SU-DHL-6 (cell line): ENCODE results near the gene RHOV.

ENCODE experiments used
- H2AFZ ChIP-seq: fragments of 200-600 bp; sonication (generic); 2 replicates; pipeline ENCODE4 v1.6.1; 2014; ENCODE audit warnings: low read depth, mild to moderate bottlenecking, moderate library complexity, mixed read lengths, antibody characterized with exemption, low read length; ENCODE audit not compliant: severe bottlenecking
- H3F3A ChIP-seq: fragments of 200-600 bp; shearing (Covaris generic); 2 replicates; pipeline ENCODE4 v1.6.0; 2016; ENCODE audit warnings: antibody characterized with exemption, mild to moderate bottlenecking; ENCODE audit not compliant: insufficient read depth
- H3K27ac ChIP-seq: fragments of 200-600 bp; sonication (generic); 2 replicates; pipeline ENCODE4 v1.5.1; 2016; ENCODE audit warnings: low read depth, mild to moderate bottlenecking, low read length, moderate library complexity, mixed read lengths
- H3K27me3 ChIP-seq: fragments of 200-600 bp; sonication (generic), shearing (Covaris generic); 2 replicates; pipeline ENCODE4 v1.6.0; 2014; ENCODE audit warnings: mild to moderate bottlenecking, low read length
- H3K36me3 ChIP-seq: fragments of 200-600 bp; sonication (generic); 2 replicates; pipeline ENCODE4 v1.6.1; 2014; ENCODE audit warnings: mild to moderate bottlenecking, low read length, mixed read lengths
- H3K4me2 ChIP-seq: fragments of 300-600, 200-600 bp; shearing (Covaris generic), sonication (generic); 2 replicates; pipeline ENCODE4 v1.6.0; 2014; ENCODE audit warnings: low read length, low read depth, mild to moderate bottlenecking; ENCODE audit not compliant: poor library complexity, severe bottlenecking
- H3K4me3 ChIP-seq: fragments of 200-600 bp; sonication (generic); 2 replicates; pipeline ENCODE4 v1.5.1; 2014; ENCODE audit warnings: antibody characterized with exemption, low read length, mild to moderate bottlenecking, mixed read lengths; ENCODE audit not compliant: insufficient read depth, poor library complexity, severe bottlenecking
- H3K79me2 ChIP-seq: fragments of 200-600 bp; sonication (generic); 2 replicates; pipeline ENCODE4 v1.6.1; 2014; ENCODE audit warnings: mild to moderate bottlenecking, low read length, moderate library complexity; ENCODE audit not compliant: insufficient read depth
- H3K9ac ChIP-seq: fragments of 200-600 bp; sonication (generic); 2 replicates; pipeline ENCODE4 v1.7.0; 2014; ENCODE audit warnings: mild to moderate bottlenecking, low read length
- H3K9me2 ChIP-seq: fragments of 200-600 bp; sonication (generic); replicated peaks from 2 replicates; pipeline ENCODE4 v1.6.1; 2014; ENCODE audit warnings: low read length; ENCODE audit not compliant: insufficient read depth
- H3K9me3 ChIP-seq: fragments of 200-600 bp; sonication (generic); 2 replicates; pipeline ENCODE4 v1.6.1; 2014; ENCODE audit warnings: low read length, mixed read lengths; ENCODE audit not compliant: insufficient read depth
- H4K20me1 ChIP-seq: fragments of 200-600 bp; sonication (generic); 2 replicates; pipeline ENCODE4 v1.6.1; 2014; ENCODE audit warnings: low read depth, mild to moderate bottlenecking, antibody characterized with exemption, low read length, moderate library complexity, mixed read lengths
- EZH2phosphoT487 ChIP-seq: fragments of 200-600 bp; sonication (generic), shearing (Covaris generic); conservative IDR thresholded peaks from 2 replicates; pipeline ENCODE4 v1.6.1; 2018; ENCODE audit warnings: mild to moderate bottlenecking, antibody characterized with exemption, low read length, moderate library complexity, mixed read lengths
- TF ChIP-seq, protein P1 (sequence below): fragments of 200-600 bp; sonication (generic); IDR thresholded peaks from one replicate; pipeline ENCODE4 v1.5.1; 2017; ENCODE audit warnings: antibody characterized with exemption, mild to moderate bottlenecking, low read length, moderate library complexity; ENCODE audit not compliant: insufficient read depth, poor library complexity, severe bottlenecking

RHOV gene

DNA sequence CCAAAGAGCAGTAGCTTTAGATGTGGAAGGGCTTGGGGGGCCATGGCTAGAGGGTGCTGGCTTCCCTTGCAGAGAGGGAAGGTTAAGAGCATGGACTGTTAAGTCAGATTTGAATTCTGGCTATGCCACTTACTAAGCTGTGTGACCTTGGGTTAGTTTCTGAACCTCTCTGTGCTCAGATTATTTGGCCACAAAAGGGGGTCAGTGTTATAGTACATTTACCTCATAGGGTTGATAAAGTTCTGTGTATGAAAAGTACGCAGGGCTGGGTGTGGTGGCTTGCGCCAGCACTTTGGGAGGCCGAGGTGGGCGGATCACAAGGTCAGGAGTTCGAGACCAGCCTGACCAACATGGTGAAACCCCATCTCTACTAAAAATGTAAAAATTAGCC is 27.0 kb upstream of the RHOV start:
- no peaks in the 10 kb centered on the region for H3K36me3 ChIP-seq
- no peak overlapping the region for H3K4me2 ChIP-seq
- H3K4me3 ChIP-seq = no peak overlapping the region
- H3K79me2 ChIP-seq = no peaks in the 10 kb centered on the region
- no peaks in the 10 kb centered on the region for H3F3A ChIP-seq
- no peaks in the 10 kb centered on the region for H4K20me1 ChIP-seq
- no peaks in the 10 kb centered on the region for H3K9me3 ChIP-seq
- H3K9ac ChIP-seq = no peak overlapping the region
- no peak overlapping the region for H2AFZ ChIP-seq
- TF ChIP-seq, protein P1, sequence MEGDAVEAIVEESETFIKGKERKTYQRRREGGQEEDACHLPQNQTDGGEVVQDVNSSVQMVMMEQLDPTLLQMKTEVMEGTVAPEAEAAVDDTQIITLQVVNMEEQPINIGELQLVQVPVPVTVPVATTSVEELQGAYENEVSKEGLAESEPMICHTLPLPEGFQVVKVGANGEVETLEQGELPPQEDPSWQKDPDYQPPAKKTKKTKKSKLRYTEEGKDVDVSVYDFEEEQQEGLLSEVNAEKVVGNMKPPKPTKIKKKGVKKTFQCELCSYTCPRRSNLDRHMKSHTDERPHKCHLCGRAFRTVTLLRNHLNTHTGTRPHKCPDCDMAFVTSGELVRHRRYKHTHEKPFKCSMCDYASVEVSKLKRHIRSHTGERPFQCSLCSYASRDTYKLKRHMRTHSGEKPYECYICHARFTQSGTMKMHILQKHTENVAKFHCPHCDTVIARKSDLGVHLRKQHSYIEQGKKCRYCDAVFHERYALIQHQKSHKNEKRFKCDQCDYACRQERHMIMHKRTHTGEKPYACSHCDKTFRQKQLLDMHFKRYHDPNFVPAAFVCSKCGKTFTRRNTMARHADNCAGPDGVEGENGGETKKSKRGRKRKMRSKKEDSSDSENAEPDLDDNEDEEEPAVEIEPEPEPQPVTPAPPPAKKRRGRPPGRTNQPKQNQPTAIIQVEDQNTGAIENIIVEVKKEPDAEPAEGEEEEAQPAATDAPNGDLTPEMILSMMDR = no peak
- TF ChIP-seq EZH2phosphoT487 = no peak
- H3K27me3 ChIP-seq = no peaks in the 10 kb centered on the region
- no peak overlapping the region for H3K27ac ChIP-seq
- H3K9me2 ChIP-seq = no peaks in the 10 kb centered on the region

DNA sequence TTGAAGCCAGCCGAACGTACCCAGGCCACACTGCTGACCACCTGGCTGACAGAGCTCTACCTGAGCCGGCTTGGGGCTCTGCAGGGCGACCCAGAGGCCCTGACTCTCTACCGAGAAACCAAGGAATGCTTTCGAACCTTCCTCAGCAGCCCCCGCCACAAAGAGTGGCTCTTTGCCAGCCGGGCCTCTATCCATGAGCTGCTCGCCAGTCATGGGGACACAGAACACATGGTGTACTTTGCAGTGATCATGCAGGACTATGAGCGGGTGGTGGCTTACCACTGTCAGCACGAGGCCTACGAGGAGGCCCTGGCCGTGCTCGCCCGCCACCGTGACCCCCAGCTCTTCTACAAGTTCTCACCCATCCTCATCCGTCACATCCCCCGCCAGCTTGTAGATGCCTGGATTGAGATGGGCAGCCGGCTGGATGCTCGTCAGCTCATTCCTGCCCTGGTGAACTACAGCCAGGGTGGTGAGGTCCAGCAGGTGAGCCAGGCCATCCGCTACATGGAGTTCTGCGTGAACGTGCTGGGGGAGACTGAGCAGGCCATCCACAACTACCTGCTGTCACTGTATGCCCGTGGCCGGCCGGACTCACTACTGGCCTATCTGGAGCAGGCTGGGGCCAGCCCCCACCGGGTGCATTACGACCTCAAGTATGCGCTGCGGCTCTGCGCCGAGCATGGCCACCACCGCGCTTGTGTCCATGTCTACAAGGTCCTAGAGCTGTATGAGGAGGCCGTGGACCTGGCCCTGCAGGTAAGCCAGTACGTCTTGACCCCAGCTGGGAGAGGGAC is 26.4 kb upstream of the RHOV start:
- H3K4me2 ChIP-seq = no peak overlapping the region
- H2AFZ ChIP-seq = no peak overlapping the region
- no peaks in the 10 kb centered on the region for H3K36me3 ChIP-seq

DNA sequence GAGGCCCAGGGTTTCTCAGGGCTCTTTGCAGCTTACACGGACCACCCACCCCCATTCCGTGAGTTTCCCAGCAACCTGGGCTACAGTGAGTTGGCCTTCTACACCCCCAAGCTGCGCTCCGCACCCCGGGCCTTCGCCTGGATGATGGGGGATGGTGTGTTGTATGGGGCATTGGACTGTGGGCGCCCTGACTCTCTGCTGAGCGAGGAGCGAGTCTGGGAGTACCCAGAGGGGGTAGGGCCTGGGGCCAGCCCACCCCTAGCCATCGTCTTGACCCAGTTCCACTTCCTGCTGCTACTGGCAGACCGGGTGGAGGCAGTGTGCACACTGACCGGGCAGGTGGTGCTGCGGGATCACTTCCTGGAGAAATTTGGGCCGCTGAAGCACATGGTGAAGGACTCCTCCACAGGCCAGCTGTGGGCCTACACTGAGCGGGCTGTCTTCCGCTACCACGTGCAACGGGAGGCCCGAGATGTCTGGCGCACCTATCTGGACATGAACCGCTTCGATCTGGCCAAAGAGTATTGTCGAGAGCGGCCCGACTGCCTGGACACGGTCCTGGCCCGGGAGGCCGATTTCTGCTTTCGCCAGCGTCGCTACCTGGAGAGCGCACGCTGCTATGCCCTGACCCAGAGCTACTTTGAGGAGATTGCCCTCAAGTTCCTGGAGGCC is 25.6 kb upstream of the RHOV start:
- Histone ChIP-seq H3K79me2 (peaks cover 9% of the 10 kb centered on the region; the same call in 1 of the 2 replicates), H3K9me3 (no peaks in the 10 kb centered on the region), H3K9me2 (no peaks in the 10 kb centered on the region), H3K27ac (no peak overlapping the region), H3K36me3 (no peaks in the 10 kb centered on the region), H3F3A (no peaks in the 10 kb centered on the region), H2AFZ (no peak overlapping the region), H4K20me1 (no peaks in the 10 kb centered on the region), H3K4me2 (no peak overlapping the region), H3K9ac (no peak overlapping the region), H3K27me3 (no peaks in the 10 kb centered on the region), H3K4me3 (no peak overlapping the region)
- no peak for TF ChIP-seq EZH2phosphoT487
- TF ChIP-seq, protein P1 = no peak

More for the DNA sequence above, 26.4 kb upstream of the RHOV start:
- no peaks in the 10 kb centered on the region for H3K9me3 ChIP-seq
- H3K4me3 ChIP-seq = no peak overlapping the region
- H3F3A ChIP-seq = no peaks in the 10 kb centered on the region
- H3K9me2 ChIP-seq = no peaks in the 10 kb centered on the region
- no peak for TF ChIP-seq EZH2phosphoT487
- TF ChIP-seq, protein P1 = no peak
- no peaks in the 10 kb centered on the region for H4K20me1 ChIP-seq
- no peak overlapping the region for H3K9ac ChIP-seq
- peaks cover 1% of the 10 kb centered on the region; the same call in 1 of the 2 replicates for H3K79me2 ChIP-seq
- no peak overlapping the region for H3K27ac ChIP-seq
- H3K27me3 ChIP-seq = no peaks in the 10 kb centered on the region
